Breast epithelium (tissue), 3 donors: ENCODE measurements around the gene DCP1A.

Experiments used
- POLR2A ChIP-seq: fragments of 450-650 bp; IDR thresholded peaks from one replicate; pipeline ENCODE4 v1.6.1; 2016; ENCODE audit warnings: antibody characterized with exemption, mild to moderate bottlenecking, moderate library complexity
- POLR2AphosphoS5 ChIP-seq, 3 donors: sonication (generic); formaldehyde crosslinking; IDR thresholded peaks; one replicate each; pipeline ENCODE4 v1.6.1; 2017; ENCODE audit warnings: antibody characterized with exemption in 3 of 3
- TF ChIP-seq, protein P1 (sequence below), 3 donors: fragments of 450-650 bp; IDR thresholded peaks; one replicate each; pipeline ENCODE4 v1.5.1; 2016 to 2017; ENCODE audit warnings: antibody characterized with exemption in 3 of 3, mild to moderate bottlenecking in 3 of 3, moderate library complexity in 3 of 3

DNA sequence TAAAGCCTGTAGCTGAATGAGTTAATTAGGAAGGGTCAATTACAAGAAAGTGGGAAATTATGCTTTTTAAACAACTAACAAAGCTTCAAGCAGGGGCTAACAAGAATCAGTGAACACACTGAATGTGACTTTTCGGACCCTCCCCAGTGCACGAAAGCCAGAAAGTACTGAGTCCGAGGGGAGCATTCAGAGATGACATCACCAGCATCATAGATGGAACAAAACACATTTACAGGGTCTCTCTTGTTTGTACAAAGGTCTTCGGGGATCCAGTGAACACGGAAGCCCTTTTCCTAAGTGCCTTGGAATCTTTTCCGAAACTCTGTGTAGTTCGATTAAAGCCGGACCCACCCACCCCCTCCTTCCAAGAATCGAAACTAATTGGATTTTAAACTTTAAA is 829 bp downstream of the DCP1A start:
- TF ChIP-seq, protein P1, sequence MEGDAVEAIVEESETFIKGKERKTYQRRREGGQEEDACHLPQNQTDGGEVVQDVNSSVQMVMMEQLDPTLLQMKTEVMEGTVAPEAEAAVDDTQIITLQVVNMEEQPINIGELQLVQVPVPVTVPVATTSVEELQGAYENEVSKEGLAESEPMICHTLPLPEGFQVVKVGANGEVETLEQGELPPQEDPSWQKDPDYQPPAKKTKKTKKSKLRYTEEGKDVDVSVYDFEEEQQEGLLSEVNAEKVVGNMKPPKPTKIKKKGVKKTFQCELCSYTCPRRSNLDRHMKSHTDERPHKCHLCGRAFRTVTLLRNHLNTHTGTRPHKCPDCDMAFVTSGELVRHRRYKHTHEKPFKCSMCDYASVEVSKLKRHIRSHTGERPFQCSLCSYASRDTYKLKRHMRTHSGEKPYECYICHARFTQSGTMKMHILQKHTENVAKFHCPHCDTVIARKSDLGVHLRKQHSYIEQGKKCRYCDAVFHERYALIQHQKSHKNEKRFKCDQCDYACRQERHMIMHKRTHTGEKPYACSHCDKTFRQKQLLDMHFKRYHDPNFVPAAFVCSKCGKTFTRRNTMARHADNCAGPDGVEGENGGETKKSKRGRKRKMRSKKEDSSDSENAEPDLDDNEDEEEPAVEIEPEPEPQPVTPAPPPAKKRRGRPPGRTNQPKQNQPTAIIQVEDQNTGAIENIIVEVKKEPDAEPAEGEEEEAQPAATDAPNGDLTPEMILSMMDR (IDR thresholded peaks at IDR 0.05): no peak
- TF ChIP-seq POLR2A (no peak), POLR2AphosphoS5 (IDR thresholded peaks at IDR 0.05) (no peak)
